ENCODE measurements around the gene PITPNM2.
A peak's percentile ranks its signal among the peaks of the same experiment; 100 is the strongest.

Gene PITPNM2

GRCh38 chr12:123150744-123151456, at the start of gene PITPNM2:
TSS of gene PITPNM2 (minus strand) at chr12:123151090. CDS start at chr12:123034590, 116,500 bp downstream.
- DNase-seq, result peak; percentile 25 to 53 (median 43)

- no peak for DNase-seq
These were observed 49.5 kb upstream of the PITPNM2 start for GRCh38 chr12:123200414-123200813.

GRCh38 chr12:123199936-123200335, 49.0 kb upstream of the PITPNM2 start:
- DNase-seq, result no peak

DNA sequence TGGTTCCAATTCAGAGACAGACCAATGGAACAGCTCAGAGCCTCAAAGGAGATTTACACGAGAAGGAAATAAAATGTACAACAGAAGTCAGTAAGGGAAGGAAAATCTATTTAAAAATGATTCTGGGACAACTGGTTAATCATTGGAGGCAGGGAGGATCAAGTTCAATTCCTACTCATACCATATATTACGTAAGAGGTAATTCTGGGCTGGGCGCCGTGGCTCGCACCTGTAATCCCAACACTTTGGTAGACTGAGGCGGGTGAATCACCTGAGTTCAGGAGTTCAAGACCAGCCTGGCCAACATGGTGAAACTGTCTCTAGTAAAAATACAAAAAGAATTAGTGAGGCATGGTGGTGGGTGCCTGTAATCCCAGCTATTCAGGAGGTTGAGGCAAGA, 36.7 kb upstream of the PITPNM2 start:
- DNase-seq, result no peak

GRCh38 chr12:123180171-123180570, 29.3 kb upstream of the PITPNM2 start:
- DNase-seq, result no peak

- DNase-seq, result no peak
These were observed 21.1 kb upstream of the PITPNM2 start for GRCh38 chr12:123171967-123172366.

- no peak for DNase-seq
These were observed 16.4 kb upstream of the PITPNM2 start for GRCh38 chr12:123167329-123167728.

- no peak for DNase-seq
These were observed 14.6 kb upstream of the PITPNM2 start for GRCh38 chr12:123165537-123165936.

DNA sequence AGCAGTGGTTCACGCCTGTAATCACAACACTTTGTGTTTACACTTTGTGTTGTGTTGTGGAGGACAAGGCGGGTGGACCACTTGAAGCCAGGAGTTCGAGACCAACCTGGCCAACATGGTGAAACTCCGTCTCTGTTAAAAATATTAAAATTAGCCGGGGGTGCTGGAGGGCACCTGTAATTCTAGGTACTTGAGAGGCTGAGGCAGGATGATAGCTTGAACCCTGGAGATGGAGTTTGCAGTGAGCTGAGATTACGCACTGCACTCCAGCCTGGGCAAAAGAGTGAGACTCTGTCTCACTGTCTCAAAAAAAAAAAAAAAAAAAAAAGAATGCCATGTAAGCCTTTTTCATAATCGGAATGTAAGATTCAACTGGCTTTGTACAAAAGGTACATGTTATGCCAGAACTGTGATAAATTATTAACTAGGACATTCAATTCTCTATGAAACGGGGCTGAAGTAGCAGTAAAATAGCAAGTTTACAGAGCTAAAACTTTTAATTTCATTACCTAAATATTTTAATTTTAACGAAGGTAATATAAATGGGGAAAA, 13.9 kb upstream of the PITPNM2 start:
- no peak for DNase-seq

DNA sequence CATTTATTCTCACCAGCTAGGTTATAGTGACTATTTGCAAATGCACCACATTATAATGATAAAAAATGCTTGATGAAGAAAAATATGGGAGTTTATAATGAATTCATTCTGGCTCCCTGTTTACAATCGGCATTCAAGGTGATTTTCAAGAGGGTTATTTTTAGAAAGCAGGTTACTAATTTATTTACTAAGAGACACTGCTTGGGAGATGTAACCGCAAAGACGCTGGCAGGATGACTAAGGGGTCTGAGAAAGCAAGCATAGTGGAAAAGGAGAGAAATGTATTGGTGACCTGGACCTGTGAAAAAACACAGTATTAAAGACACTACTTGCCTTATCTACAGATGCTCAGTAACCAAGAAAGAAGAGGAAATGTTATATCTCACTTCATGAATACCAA, 13.3 kb upstream of the PITPNM2 start:
- DNase-seq, result no peak

DNA sequence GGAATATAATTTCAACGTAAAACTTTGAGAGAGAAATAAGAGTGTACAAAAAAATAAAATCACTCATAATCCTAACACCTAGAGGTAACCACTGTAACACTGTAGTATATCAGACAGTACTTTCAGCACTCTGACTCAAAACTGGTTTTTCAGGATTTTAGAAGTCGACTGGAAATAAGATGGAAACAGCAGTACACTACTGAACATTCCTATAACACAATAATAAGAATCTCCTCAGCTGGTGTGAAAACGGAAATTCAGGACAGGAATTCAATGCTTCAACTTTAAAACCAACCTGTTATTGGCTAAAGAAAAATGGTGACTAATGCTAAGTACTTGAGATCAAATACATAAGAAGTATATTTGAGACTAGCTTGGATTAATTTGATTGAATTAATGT, 12.3 kb upstream of the PITPNM2 start:
- DNase-seq, result no peak

GRCh38 chr12:123160801-123161487, 10.1 kb upstream of the PITPNM2 start:
- DNase-seq, result no peak

- DNase-seq, result no peak
These were observed 3.0 kb upstream of the PITPNM2 start for GRCh38 chr12:123153906-123154305.

- no peak for DNase-seq
These were observed 1.9 kb upstream of the PITPNM2 start for GRCh38 chr12:123152833-123153232.

- no peak for DNase-seq
These were observed 866 bp upstream of the PITPNM2 start for GRCh38 chr12:123151457-123152454.

DNA sequence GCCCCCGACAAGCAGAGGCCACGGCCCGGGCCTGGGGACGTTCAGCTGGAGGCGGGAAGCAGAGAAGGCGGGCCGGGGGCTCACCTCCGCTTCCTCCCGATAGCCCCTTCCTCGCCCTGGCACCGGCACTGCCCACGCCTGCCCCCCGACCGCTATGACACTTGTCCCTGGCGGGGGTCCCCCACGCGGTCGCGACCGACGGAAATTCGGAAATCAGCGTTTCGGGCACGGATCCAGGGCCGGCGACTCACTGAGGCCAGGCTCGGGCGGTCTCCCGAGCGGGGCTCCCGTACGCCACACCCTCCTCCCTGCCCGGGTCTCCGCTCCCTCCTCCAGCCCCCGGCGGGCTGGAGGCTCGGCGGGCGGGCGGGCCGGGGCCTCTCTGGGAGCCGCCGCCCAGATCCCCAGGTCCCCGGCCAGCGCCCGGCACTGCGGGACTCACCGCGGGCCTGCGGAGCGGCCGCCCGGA, 581 bp downstream of the PITPNM2 start:
- DNase-seq, result peak in 1 of 4 experiments; percentile 18

DNA sequence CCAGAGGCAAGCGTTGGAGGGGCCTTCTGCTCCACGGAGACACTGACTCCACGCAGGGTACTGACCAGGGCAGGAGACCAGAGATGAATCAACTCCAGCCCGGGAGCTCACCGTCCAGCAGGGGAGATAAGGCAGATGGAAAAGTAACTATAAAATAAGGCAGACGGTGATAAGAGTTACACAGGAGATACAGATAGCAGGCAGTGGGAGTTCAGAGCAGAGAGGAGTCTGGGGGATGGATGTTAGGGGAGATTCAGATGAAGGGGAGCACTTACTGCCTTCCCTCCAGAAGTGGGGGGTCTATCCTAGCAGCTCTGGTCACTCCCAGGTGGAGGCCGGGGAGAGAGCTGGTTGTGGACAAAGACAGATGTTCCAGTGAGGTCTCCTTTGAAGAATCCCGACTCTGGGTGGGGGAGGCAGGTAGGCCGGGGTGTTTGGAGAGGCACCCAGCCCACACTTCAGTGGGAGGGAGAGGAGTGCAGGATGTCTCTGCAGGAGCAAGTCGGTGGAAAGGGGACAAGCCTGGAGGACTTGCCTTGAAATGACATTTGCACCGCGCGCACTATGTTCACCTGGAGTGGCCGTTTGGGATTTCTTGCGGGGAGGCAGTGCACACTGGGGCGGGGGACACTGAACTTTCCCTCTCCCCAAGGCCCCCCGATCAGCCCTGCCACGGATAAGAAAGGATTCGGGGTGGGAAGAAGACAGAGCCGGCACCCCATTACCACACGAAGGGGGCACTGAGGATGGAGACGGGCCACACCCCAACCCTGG, 1.2 kb downstream of the PITPNM2 start:
- no peak for DNase-seq

GRCh38 chr12:123149088-123149487, 1.8 kb downstream of the PITPNM2 start:
- DNase-seq, result no peak

GRCh38 chr12:123148655-123149054, 2.2 kb downstream of the PITPNM2 start:
- no peak for DNase-seq

- DNase-seq, result no peak
These were observed 2.7 kb downstream of the PITPNM2 start for GRCh38 chr12:123148223-123148622.

DNA sequence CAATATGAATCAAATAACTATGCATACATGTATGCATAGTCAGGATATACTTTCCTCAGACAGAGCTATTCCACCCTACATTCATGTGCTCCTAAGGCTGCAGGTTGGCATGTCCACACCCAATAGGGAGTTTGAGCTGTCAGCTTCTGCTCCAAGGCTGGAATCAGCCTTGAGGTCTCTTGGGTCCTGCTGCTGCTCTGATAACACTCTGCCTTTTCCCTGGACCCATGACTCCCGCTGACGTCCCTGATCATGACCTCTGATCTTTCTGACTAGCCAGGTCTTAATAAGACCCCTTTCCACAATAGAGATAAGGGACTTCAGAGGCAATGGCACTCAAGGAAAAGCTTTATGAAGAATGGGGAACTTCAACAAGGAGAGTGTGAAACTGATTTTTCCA, 5.7 kb downstream of the PITPNM2 start:
- no peak for DNase-seq

All from activated CD4-positive, CD25-positive, alpha-beta regulatory T cell (primary cell).